NCI-H2107 treated with DMSO at 0.1 percent for 48 hours (cell line): Measurements from ENCODE around the gene LY6G6F.
"Not testable (repeated sequence)": the region's sequence is repeated elsewhere in the genome, so short reads cannot be mapped to it uniquely, and the experiment has no call there.

Experiments
- DNase-seq: peaks from one replicate; lab custom pipeline; 2025; ENCODE audit not compliant: unreplicated experiment; lab: John Stamatoyannopoulos, UW

LY6G6F gene

DNA sequence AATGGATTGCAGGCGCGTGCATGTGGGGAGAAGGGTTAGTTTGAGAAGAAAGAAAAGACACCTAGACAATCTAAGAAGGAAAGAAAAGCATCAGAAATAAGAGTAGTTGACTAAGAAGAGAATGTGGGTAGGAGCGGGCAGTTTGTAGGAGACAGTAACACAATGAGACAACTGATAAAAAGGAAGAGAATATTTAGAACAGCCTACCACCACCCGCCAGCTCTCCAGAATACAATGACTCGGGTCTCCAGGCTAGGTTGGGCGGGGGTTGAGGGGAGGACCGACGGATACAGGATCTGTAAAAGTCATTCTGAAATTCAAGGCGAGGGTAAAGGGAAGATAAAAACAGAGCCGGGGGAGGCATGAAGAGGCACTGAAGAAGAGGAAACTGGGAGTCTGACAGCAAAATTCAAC, 4.3 kb upstream of the LY6G6F start:
- DNase-seq = no peak

GRCh38 chr6:31702819-31703716, 3.6 kb upstream of the LY6G6F start, which contains the start of gene ABHD16A:
Gene ABHD16A (minus strand): TSS chr6:31703324. CDS start chr6:31703281, 43 bp downstream.
- peak; percentile 82 for DNase-seq

GRCh38 chr6:31705931-31706330, 735 bp upstream of the LY6G6F start:
- DNase-seq = no peak

- DNase-seq = no peak
These were observed 1.0 kb downstream of the LY6G6F start for GRCh38 chr6:31707701-31708100.

GRCh38 chr6:31708224-31708623, 1.6 kb downstream of the LY6G6F start:
- DNase-seq = no peak

- DNase-seq = not testable (repeated sequence)
These were observed 2.5 kb downstream of the LY6G6F start for GRCh38 chr6:31709157-31709556.

- DNase-seq = no peak
These were observed 4.0 kb downstream of the LY6G6F start for GRCh38 chr6:31710523-31711219.

GRCh38 chr6:31711233-31711632, 4.6 kb downstream of the LY6G6F start:
- no peak for DNase-seq

DNA sequence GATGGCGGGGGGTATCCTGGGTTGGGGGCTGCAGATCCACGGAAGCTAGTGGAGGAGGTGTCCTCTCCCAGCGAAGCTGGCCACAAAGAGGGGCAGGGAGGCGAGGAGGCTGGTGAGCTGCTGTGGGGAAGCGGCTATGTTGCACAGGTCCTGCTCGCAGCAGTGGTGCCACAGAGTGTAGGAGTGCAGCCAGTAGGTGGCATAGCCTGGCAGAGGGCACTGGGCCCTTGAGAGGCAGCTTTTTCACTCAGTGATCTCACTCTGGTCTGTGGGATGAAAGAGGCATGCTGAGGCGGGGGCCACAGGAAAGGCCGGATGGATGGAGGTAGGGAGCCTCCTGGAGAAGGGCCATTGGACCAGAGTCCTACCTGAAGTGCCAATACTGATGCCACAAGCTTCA, 5.6 kb downstream of the LY6G6F start:
- DNase-seq = no peak

DNA sequence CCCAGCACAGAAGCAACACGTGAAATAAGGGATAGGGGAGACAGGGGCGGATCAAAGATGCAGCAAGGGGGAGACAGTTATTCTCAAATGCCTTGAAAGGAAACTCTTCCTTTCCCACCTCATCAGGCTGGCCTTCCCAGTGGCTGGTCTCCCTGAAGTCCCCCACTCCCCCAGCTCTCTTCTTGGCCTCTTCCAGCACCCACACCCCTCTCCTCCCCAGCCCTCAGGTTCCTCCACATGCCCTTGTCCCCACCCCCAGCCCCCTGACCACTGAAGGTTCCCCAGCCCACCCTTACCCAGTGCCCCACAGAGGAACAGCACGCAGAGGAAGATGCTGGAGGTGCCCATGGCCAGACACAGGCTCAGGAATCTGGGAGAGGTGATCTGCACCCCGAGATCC, 6.8 kb downstream of the LY6G6F start:
- DNase-seq = no peak

DNA sequence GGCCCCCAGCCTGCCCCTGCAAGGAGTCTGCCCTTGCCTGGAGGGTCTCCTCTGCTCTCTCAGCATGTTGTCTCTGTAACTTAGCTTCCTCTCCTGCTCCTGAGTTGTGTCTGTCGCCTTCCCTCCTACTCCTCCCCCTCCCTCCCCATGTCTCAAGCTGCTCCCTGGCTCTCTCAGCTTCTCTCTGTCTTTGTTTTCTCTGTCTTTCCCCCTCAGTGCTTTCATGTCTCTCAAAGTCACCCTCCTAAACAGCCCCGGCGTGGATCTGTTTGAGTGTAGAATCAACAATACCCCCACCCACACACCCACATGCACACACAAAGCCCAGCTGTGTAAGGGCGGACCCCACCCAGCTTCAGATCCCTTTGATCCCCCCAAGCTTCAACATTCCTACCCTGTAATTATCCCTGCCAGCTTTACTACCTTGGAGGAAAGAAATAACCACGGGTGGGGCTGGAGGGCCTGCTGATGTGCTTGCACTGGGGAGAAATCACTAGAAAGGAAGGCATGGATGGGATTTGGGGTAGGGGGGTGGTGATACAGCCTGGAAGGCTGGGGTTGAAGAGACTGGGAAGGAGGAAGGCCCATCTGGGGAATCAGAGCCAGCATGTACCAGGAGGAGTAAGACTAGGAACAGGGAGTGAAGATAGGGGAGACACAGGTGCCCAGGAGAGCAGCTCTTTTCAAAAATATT, 7.5 kb downstream of the LY6G6F start:
- no peak for DNase-seq

- no peak for DNase-seq
These were observed 8.6 kb downstream of the LY6G6F start, which contains the start of gene LY6G6D for GRCh38 chr6:31715022-31715958. Gene LY6G6D (plus strand): TSS chr6:31715348. CDS start chr6:31715356, 8 bp downstream.

DNA sequence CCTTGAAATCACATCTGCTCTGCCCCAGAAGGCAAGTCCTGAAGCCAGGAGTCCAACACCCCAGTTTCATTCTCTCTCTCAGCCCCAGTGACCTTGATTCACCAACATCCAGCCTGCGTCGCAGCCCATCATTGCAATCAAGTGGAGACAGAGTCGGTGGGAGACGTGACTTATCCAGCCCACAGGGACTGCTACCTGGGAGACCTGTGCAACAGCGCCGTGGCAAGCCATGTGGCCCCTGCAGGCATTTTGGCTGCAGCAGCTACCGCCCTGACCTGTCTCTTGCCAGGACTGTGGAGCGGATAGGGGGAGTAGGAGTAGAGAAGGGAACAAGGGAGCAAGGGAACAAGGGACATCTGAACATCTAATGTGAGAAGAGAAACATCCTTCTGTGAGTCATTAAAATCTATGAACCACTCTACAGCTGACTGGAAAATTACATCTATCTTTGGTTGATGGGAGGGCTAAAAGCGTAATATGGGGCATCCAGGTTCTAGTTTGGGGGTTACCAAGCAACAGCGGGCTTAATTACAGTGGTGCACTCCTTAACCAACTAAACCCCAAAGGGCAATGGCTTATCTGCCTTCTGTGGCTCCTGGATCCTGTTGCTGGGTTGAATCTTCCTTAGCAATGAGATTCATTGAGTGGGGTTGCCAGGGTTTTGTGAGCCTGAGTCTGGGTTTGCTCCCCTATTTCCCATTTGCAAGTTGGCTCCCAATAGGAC, 11.0 kb downstream of the LY6G6F start:
- DNase-seq = no peak

- no peak for DNase-seq
These were observed 11.6 kb downstream of the LY6G6F start for GRCh38 chr6:31718265-31718664.

DNA sequence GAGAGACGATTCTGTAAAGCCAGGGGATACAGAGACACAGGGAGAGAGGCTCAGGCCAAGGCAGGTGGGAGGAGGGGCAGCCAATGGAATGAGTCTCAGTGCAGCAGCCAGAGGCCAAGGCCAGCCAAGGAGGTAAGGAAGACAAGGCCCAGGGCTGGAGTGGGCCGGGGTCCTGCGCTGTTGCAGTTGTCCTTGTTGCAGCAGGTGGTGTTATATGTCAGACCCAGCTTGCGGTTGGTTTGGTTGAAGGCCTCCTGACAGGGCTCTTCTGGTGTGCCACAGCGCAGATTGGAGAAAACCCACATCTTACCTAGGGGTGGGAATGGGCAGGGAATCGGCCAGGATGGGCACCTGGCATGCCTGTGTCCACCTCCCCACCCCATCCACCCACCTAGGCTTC, 12.3 kb downstream of the LY6G6F start:
- DNase-seq = no peak

DNA sequence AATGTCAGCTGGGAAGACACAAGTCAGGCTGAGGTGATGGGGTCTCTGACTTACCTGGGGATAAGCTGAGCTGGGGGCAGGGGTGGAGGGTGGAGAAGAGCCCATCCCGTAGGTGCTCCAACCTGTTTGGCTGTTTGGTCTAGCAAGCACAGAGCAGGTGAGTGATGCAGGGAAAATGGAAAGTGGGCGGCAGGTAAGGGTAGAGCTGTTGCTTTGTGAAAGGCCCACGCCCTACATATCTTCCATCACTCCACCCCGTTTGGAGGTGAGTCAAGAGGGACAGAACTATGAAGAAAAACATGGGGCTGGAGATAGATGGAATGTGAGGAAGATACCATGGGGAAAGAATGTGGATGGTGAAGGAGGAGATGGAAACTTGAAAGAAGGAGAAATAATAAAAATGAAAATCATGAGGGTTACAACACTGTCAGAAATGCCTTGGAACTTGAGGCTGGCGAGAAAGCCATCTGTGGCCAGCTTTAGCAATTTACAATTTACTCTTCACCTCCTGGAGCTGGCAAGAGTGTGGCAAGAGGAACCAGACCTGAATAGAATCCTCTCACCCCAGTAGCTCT, 13.6 kb downstream of the LY6G6F start:
- DNase-seq = no peak

GRCh38 chr6:31721351-31722020, 14.8 kb downstream of the LY6G6F start, which contains the start of gene LY6G6C:
Gene LY6G6C (minus strand): TSS chr6:31721746. CDS start chr6:31721679, 67 bp downstream.
- DNase-seq = no peak

DNA sequence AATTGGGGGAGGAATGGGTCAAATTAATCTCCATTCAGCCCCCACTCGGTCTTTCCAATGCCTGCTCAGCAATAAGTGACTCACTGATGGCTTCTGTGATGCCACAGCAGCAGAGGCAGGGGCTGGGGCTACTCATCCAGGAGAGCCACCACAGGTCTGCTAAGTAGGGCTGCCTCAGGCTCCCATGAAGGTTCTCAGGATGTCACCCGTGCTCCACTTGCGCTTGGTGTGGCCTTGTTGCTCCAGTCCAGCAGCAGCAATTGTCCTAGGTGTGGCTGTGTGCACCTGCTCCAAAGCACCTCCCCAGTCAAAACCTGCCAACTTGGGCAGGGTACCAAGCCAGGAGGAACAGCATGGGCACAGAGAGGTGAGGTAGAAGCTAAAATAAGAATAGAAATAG, 15.5 kb downstream of the LY6G6F start:
- no peak for DNase-seq
